Stimulated activated naive CD8-positive, alpha-beta T cell treated with anti-CD3 and anti-CD28 coated beads, Interleukin-15, amount 100 ng/mL, for 72 hours (primary cell): ENCODE results near the gene PCIF1.
A peak's percentile ranks its signal among the peaks of the same experiment; 100 is the strongest.
"Not testable (repeated sequence)": the region's sequence is repeated elsewhere in the genome, so short reads cannot be mapped to it uniquely, and the experiment has no call there.

Source experiments
- ATAC-seq: fragments of 150-1000 bp; cut with Tn5 transposase; 2 replicates; pipeline ENCODE4 v1.10.0; 2021; ENCODE audit warnings: mild to moderate bottlenecking, moderate library complexity
- DNase-seq, 2 donors: peaks; one replicate each; pipeline ENCODE4 v3.0.0; 2021 to 2022
- H3K27ac Mint-ChIP-seq, 2 donors: one replicate each; pipeline ENCODE4 v1.8.0; 2022; ENCODE audit warnings: mild to moderate bottlenecking in 2 of 2, mixed read lengths in 2 of 2, moderate library complexity in 2 of 2
- H3K27me3 Mint-ChIP-seq: one replicate; pipeline ENCODE4 v1.8.0; 2022; ENCODE audit warnings: mixed read lengths
- H3K4me1 Mint-ChIP-seq: one replicate; pipeline ENCODE4 v1.8.0; 2022; ENCODE audit warnings: mild to moderate bottlenecking, mixed read lengths
- H3K4me3 Mint-ChIP-seq, 2 donors: one replicate each; pipeline ENCODE4 v1.8.0; 2022; ENCODE audit warnings: mild to moderate bottlenecking in 2 of 2, mixed read lengths in 2 of 2, moderate library complexity in 1 of 2
- H3K9me3 Mint-ChIP-seq, 2 donors: one replicate each; pipeline ENCODE4 v1.8.0; 2022; ENCODE audit warnings: mixed read lengths in 2 of 2

PCIF1 gene

DNA sequence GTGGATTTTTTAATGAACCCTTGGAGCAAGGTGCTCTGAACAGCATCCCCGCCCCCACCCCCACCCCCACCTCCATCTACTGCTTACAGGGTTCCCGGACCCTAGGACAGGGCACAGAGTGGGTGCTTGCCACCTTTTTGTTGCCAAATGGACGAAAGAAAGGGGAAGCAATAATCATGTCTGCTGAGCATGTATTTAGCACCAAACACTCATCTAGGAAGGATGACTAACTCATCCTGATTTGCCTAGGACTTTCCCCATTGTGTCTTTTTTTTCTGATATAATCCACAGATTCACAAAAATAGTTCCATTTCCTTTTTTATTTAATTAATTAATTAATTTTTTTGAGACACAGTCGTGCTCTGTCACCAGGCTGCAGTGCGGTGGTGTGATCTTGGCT lies 21.4 kb upstream of the PCIF1 start:
- ATAC-seq (no peak), DNase-seq (no peak)
- peak overlapping the region in 1 of 2 donors; percentile 80 for H3K27ac Mint-ChIP-seq
- H3K27me3 Mint-ChIP-seq: peaks cover 24% of the 10 kb centered on the region
- H3K9me3 Mint-ChIP-seq: no peaks in the 10 kb centered on the region
- peaks cover 34% of the 10 kb centered on the region for H3K4me1 Mint-ChIP-seq
- peak overlapping the region in 1 of 2 donors; percentile 59 for H3K4me3 Mint-ChIP-seq

GRCh38 chr20:45917790-45918141 lies 16.7 kb upstream of the PCIF1 start:
- Mint-ChIP-seq H3K4me3 (no peak overlapping the region), H3K27ac (no peak overlapping the region), H3K4me1 (peaks cover 5% of the 10 kb centered on the region), H3K9me3 (no peaks in the 10 kb centered on the region), H3K27me3 (peaks cover 22% of the 10 kb centered on the region)
- ATAC-seq (no peak), DNase-seq (no peak)

DNA sequence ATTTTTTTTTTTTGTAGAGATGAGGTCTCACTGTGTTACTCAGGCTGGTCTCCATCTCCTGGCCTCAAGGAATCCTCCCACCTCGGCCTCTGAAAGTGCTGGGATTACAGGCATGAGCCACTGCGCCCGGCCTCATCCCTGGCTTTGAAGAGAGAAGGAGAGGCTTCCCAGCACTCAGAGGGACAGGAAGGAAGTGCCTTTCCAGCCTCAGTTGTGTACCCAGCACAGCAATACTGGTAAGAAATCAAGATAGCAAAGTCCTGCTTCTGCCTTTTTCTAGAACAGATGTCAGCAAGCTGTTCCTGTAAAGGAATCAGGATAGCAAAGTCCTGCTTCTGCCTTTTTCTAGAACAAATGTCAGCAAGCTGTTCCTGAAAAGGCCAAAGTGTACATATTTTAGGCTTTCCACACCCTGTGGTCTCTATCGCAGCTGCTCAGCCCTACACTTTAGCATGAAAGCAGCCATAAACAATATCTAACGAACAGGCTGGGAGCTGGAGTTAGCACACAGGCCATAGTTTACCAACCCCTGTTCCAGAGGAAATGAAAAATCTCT lies 16.2 kb upstream of the PCIF1 start:
- H3K4me1 Mint-ChIP-seq: peaks cover 5% of the 10 kb centered on the region
- no peaks in the 10 kb centered on the region for H3K9me3 Mint-ChIP-seq
- no peak for ATAC-seq
- peaks cover 22% of the 10 kb centered on the region for H3K27me3 Mint-ChIP-seq
- no peak overlapping the region for H3K4me3 Mint-ChIP-seq
- no peak for DNase-seq
- no peak overlapping the region for H3K27ac Mint-ChIP-seq

- Mint-ChIP-seq H3K4me1 (peaks cover 5% of the 10 kb centered on the region), H3K27me3 (peaks cover 22% of the 10 kb centered on the region), H3K27ac (no peak overlapping the region), H3K9me3 (no peaks in the 10 kb centered on the region), H3K4me3 (no peak overlapping the region)
- no peak for ATAC-seq
- DNase-seq: no peak
Observed at GRCh38 chr20:45918779-45919537, 15.5 kb upstream of the PCIF1 start.

DNA sequence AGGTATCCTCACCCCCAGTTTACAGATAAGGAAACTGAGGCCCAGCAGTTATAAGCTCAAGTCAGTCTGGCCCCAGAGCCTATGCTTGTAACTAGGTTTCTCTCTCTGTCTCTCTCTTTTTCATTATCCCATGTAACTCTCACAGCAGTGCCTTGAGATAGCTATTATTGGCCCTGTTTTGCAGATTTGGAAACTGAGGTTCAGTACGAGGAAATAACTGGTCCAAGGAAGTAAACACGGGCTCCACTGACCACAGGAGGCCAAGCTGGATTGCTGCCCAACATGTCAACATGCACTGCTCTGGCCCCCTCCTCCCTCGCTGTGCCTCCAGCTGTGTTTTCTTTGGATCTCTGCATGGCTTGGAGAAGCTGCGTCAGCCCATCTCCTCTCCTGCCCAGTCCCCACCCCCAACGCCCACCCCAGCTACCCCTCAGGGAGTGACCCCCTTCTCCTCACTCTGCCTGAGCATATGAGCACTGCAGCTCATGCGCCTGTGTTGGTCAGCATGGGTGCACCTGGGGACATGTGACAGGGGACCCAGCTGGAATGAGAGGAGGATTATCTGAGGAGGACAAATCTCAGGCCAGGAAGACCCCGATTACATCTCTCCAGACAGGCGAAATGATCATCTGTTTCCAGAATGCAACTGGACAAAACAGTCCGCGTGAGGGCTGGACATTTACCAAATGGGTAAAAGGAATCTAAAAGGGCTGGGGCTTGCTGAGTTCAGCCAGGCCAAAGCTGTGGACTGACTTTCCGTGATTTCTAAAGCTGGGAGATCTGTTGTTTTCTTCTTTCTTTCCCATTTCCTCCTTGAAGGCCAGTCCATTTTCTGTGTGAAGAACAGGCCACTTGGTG lies 14.7 kb upstream of the PCIF1 start:
- no peaks in the 10 kb centered on the region for H3K9me3 Mint-ChIP-seq
- ATAC-seq (no peak), DNase-seq (no peak)
- H3K27ac Mint-ChIP-seq: no peak overlapping the region
- peaks cover 22% of the 10 kb centered on the region for H3K27me3 Mint-ChIP-seq
- peaks cover 5% of the 10 kb centered on the region for H3K4me1 Mint-ChIP-seq
- no peak overlapping the region for H3K4me3 Mint-ChIP-seq

- DNase-seq (no peak), ATAC-seq (no peak)
- H3K4me3 Mint-ChIP-seq: no peak overlapping the region
- H3K27ac Mint-ChIP-seq: no peak overlapping the region
- H3K9me3 Mint-ChIP-seq: no peaks in the 10 kb centered on the region
- H3K27me3 Mint-ChIP-seq: peaks cover 14% of the 10 kb centered on the region
- peaks cover 5% of the 10 kb centered on the region for H3K4me1 Mint-ChIP-seq
Observed at GRCh38 chr20:45920462-45921336, 13.8 kb upstream of the PCIF1 start.

- Mint-ChIP-seq H3K4me1 (peaks cover 5% of the 10 kb centered on the region), H3K4me3 (no peak overlapping the region), H3K27ac (peak overlapping the region; percentile 10 to 76), H3K9me3 (no peaks in the 10 kb centered on the region), H3K27me3 (peaks cover 7% of the 10 kb centered on the region)
- ATAC-seq (no peak), DNase-seq (no peak)
Observed at GRCh38 chr20:45921337-45922189, 12.9 kb upstream of the PCIF1 start.

DNA sequence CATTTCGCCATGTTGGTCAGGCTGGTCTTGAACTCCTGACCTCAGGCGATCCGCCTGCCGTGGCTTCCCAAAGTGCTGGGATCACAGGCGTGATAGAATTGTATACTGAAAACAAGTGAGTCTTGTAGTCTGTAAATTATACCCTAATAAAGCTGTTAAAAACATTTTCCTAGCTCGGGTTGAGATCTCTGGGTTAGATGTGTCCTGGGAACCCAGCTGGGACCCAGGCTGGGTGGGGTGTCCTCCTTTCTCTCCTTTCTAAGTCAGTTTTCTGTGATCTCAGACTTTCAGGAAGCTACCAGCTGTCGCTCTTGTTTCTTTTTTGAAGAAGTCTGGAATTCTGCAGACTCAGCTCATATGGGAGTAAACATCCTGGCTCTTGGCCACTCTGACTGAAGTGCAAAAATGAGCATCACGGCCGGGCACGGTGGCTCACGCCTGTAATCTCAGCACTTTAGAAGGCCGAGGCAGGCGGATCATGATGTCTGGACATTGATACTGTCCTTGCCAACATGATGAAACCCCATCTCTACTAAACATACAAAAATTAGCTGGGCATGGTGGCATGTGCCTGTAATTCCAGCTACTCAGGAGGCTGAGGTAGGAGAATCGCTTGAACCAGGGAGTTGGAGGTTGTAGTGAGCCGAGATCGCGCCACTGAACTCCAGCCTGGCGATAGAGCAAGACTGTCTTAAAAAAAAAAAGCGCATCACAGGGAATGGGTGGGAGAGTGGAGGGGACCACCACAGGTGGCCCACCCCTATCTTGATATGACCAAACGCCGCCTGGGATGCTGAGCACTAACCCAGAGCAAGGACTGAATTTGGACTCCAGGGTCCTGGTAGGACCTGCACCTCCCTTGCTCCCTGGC lies 9.9 kb upstream of the PCIF1 start:
- DNase-seq (no peak), ATAC-seq (no peak)
- peaks cover 7% of the 10 kb centered on the region for H3K27me3 Mint-ChIP-seq
- H3K27ac Mint-ChIP-seq: no peak overlapping the region
- no peak overlapping the region for H3K4me3 Mint-ChIP-seq
- no peaks in the 10 kb centered on the region for H3K9me3 Mint-ChIP-seq
- H3K4me1 Mint-ChIP-seq: peaks cover 10% of the 10 kb centered on the region

- Mint-ChIP-seq H3K4me1 (peaks cover 10% of the 10 kb centered on the region), H3K4me3 (no peak overlapping the region), H3K9me3 (no peaks in the 10 kb centered on the region), H3K27ac (no peak overlapping the region), H3K27me3 (peaks cover 4% of the 10 kb centered on the region)
- ATAC-seq (no peak), DNase-seq (no peak)
Observed at GRCh38 chr20:45925821-45926506, 8.5 kb upstream of the PCIF1 start.

- Mint-ChIP-seq H3K4me1 (peaks cover 8% of the 10 kb centered on the region), H3K9me3 (no peaks in the 10 kb centered on the region), H3K27me3 (no peaks in the 10 kb centered on the region), H3K27ac (no peak overlapping the region), H3K4me3 (no peak overlapping the region)
- no peak for DNase-seq
- ATAC-seq: no peak
Observed at GRCh38 chr20:45926731-45927070, 7.8 kb upstream of the PCIF1 start.

DNA sequence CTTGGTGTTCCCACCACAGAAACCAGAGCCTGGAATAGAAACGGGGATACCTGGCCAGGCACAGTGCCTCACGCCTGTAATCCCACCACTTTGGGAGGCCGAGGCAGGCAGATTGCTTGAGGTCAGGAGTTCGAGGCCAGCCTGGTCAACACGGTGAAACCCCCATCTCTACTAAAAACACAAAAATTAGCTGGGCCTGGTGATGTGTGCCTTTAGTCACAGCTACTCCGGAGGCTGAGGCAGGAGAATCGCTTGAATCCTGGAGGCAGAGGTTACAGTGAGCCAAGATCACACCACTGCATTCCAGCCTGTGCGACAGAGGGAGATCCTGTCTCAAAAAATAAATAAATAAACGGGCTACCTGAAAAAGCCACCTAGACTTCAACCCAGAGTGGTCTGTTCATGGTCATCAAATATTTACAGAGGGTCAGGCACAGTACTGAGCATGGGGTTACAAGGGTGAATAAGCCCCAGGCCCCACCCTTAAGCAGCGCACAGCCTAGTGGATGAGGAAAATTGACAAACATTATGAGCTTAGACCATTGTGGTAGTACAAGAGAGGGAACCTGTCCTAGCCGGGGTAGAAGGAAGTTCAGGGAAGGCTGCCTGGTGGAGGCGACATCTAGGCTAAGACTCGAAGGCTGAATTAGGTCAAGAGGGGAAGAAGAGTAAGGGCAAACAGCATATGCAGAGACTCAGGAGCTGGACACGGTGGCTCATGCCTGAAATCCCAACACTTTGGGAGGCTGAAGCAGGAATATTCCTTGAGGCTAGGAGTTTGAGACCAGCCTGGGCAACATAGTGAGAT lies 7.2 kb upstream of the PCIF1 start:
- ATAC-seq (no peak), DNase-seq (no peak)
- Mint-ChIP-seq H3K9me3 (no peaks in the 10 kb centered on the region), H3K4me1 (peaks cover 5% of the 10 kb centered on the region), H3K27me3 (no peaks in the 10 kb centered on the region), H3K27ac (no peak overlapping the region), H3K4me3 (no peak overlapping the region)

- peaks cover 23% of the 10 kb centered on the region for H3K4me1 Mint-ChIP-seq
- not testable (repeated sequence) for DNase-seq, H3K4me3 Mint-ChIP-seq, H3K27me3 Mint-ChIP-seq, H3K9me3 Mint-ChIP-seq, H3K27ac Mint-ChIP-seq, ATAC-seq
Observed at GRCh38 chr20:45931680-45932079, 2.8 kb upstream of the PCIF1 start.
